NCI-H1436 (cell line): Measurements from ENCODE around the gene LIPA.
A peak's percentile ranks its signal among the peaks of the same experiment; 100 is the strongest.
"Not testable (repeated sequence)": the region's sequence is repeated elsewhere in the genome, so short reads cannot be mapped to it uniquely, and the experiment has no call there.

ENCODE experiments used
- DNase-seq: peaks from one replicate; lab custom pipeline; 2025; lab: John Stamatoyannopoulos, UW

Gene LIPA

GRCh38 chr10:89251409-89252224, at the start of gene LIPA:
Gene LIPA (minus strand): TSS chr10:89251775. CDS start chr10:89247648, 4,127 bp downstream.
- DNase-seq = peak; percentile 95

GRCh38 chr10:89301232-89301631, 49.7 kb upstream of the LIPA start:
- DNase-seq = no peak

GRCh38 chr10:89299031-89299430, 47.5 kb upstream of the LIPA start:
- no peak for DNase-seq

DNA sequence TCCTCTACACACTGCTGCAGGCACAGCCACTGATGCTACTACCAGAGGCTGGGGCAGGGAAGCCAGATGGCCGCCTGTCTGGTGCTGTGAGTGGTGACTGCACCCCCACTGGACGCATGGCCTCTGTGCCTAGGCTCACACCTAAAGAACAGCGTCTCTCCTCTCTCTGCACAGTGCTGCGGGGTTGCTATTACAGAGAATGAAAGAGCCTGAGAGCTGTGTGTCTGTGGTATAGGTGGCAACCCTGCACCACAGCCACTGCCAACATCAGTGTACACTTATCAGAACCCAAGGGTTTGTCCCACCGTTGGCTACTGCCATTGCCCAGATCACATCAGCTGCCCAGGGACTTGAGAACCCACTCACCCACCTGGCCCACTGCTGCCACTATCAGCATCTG, 46.2 kb upstream of the LIPA start:
- DNase-seq = no peak

DNA sequence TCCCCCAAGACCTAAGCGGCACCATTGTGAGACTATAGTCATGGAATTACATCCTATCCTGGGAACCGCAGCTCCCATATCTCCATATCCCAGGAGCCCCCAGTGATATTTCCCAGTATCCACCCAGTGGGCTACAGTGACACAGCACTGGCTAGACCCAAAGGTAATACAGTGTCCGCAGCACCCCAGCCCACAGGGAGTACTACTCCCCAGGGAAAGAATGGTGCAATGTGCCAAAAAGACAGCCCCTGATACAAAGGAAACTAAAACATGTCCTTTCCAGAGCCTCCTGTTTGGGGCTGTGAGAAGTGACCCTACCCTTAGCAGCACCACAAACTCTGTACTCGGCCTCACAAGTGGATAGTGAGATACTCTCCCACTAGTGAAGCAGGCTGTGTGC, 45.8 kb upstream of the LIPA start:
- DNase-seq = no peak

DNA sequence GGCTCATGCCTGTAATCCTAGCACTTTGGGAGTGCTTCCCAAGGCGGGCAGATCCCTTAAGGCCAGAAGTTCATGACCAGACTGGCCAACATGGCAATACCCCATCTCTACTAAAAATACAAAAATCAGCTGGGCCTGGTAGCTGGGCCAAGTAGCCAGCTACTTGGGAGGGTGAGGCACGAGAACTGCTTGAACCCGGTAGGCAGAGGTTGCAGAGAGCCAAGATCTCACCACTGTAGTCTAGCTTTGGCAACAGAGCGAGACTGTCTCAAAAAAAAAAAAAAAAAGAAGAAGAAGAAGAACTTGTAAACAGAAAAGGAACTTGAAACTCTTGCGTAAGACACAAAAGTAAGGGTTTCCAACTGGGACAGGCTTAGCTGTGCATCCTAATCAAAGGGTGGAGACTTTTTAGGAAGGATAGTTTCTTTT, 44.7 kb upstream of the LIPA start:
- DNase-seq = no peak

- no peak for DNase-seq
Measured at GRCh38 chr10:89295597-89295996, 44.0 kb upstream of the LIPA start.

DNA sequence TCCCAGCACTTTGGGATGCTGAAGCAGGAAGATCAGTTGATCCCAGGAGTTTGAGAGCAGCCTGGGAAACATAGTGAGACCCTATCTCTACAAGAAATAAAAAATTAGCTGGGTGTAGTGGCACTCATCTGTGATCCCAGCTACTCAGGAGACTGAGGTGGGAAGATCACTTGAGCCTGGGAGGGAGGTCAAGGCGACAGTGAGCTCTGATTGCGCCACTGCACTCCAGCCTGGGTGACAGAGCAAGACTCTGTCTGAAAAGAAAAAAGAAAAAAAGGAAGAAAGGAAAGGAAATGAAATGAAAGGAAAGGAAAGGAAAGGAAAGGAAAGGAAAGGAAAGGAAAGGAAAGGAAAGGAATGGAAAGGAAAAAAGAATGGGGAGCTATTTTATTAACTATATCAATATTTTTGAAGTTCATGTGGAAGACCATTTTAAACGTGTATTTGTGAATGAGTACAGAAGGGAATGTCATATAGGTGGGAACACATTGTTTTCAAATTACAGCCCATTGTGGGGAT, 43.2 kb upstream of the LIPA start:
- no peak for DNase-seq

DNA sequence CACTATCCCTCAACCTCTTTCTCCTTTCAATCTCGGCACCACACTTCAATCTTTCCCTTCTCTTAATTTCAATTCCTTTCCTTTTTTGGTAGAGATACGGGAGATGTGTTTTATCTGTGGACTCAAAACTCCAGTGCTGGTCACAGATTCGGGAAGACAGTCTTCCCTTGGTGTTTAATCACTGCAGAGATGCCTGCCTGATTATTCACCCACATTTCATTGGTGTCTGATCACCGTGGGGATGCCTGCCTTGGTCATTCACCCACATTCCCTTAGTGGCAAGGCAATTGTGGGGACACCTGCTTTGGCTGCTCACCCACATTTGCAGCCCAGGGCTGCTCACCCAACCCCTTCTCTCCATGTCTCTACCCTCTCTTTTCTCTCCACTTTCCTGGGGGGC, 33.7 kb upstream of the LIPA start:
- DNase-seq = not testable (repeated sequence)

GRCh38 chr10:89284711-89285110, 33.1 kb upstream of the LIPA start:
- DNase-seq = not testable (repeated sequence)

GRCh38 chr10:89283936-89284475, 32.4 kb upstream of the LIPA start:
- DNase-seq = no peak

DNA sequence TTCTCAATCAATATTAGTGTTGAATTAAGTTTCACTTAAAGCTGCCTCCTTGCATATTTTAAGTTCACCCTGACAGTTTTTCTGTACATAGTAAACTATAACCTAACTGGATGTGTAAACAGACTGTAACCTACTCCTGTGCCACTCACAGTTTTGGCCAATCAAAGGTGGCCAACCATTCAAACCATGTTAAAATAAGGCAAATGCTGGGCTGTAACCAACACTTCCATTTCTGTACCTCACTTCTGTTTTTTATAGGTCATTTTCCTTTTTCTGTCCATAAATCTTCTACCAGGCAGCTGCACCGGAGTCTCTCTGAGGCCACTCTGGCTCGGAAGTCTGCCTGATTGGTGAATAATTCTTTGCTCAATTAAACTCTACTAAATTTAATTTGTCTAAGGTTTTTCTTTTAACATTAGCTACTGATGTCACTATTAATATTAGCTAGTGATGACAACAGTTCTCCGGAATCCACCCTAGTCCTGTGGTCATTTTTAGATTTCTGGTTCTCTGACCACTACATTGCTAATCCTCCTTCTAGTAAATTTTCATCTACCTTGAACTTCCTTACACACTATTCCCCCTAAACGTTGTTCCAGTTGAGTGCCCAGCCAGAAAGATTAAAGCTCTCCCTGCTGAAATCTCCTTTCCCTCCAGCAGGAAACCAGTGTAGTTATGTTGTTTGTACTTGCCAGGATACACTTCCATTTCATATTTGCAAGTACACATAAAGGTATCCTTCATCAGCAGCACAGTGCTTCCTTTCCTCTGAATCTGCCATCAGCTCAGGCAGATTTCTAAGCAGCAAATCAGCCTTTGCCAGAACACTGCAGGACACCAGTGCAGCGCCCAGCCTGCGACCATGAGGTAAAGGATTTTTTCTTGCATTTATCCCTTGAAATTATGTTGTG, 31.7 kb upstream of the LIPA start:
- no peak for DNase-seq

- DNase-seq = no peak
Measured at GRCh38 chr10:89281606-89282395, 30.2 kb upstream of the LIPA start.

GRCh38 chr10:89280508-89280907, 28.9 kb upstream of the LIPA start:
- DNase-seq = no peak

DNA sequence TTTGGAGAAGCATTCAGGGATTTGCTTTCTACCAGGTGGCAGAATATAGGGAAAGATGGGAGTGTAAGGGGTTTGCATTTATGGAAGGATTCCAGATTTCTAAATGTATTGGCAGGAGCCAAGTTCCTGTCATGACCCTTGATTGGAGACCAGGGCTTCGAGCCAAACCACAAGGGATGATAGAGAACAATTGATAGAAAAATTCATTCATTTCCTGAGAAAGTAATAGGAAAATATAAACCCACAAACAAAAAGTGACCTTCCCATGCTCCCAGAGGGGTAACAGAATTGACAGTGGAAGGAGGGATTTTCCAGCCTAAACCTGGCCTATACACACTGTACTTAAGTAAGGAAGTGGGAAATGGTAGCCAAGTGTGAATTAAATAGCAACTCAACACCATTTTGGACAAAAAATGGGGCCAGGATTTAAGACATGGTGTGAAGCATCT, 27.9 kb upstream of the LIPA start:
- DNase-seq = no peak

DNA sequence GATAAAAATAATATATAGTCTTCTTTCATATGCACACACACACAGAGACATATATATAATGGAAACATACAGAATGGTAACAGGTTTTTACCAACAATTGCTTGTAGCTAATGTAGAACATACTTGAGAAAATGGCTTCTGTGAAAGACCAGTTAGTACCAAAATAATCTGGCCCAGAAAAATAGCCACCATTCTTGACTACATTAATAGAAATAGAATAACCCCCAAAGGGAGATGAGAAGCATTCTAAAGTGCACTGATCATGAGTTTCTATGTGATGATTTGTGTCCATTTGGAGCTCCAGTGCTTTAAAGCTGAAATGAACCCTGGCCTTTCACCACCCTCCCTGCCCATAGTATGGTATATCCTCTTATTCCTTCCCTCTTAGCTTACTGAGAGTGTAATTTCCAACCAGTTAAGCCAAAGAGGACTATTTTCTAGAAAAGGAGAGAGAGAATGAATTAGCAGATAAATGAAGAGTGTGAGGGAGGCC, 27.4 kb upstream of the LIPA start:
- DNase-seq = no peak

DNA sequence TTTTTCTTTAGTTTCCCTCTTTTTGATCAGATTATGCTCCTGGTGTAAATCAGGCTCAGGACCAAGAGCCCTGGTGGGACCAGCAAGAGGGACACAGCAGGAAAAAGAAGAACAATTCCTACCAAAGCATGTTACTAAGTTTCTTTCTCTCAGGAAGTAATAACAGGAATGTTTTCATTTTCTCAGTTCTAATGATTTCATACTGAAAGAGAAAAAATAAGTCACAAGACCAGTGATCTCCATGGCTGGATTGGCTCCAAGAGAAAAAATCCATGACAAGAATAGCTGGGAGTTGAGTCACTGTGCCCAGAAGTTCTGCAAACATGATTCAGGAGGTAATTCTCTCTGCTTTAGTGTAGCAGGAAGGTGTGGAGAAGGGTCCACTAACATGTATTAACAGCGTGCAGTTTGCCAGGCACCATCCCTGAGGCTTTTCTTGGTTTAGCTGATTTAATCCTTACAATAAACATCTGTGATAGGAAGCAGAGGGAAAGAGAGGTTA, 26.5 kb upstream of the LIPA start:
- no peak for DNase-seq

- no peak for DNase-seq
Measured at GRCh38 chr10:89275383-89275782, 23.8 kb upstream of the LIPA start.

- no peak for DNase-seq
Measured at GRCh38 chr10:89274928-89275327, 23.4 kb upstream of the LIPA start.

DNA sequence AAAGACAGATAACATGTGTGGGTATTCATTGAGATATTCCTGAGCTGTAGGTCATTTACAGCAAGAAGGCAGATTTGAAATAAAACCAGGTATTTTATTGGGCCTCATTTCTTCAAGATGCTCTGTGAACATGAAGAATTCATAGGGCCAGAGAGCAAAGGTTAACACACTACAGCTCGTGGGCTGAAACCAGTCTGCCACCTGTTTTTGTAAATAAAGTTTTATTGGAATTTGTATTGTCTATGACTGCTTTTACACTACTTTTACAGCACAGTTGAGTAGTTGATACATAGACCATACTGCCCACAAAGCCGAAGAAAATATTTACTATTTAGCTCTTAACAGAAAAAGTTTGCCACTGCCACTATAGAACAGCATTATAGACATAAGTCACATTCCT, 22.1 kb upstream of the LIPA start:
- DNase-seq = no peak

DNA sequence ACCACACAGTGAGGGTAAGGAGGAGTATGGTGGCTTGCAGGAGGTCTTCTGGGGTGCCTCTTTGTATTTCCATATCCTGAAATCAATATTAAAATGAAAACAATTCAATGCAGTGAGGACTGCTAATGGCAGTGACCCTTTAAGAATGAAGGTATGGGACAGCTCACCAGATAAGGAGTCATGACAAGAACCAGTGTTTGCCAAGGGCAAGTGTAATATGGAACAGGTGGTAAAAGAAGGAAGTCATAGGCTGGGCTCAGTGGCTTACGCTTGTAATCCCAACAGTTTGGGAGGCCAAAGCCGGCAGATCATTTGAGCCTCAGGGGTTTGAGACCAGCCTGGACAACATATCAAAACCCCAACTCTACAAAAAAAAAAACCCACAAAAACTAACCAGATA, 20.0 kb upstream of the LIPA start:
- no peak for DNase-seq
